ENCODE results near the gene RAB11FIP3. TPM values are rescaled to one million over a fixed set of nuclear protein-coding genes. Genes with fewer than 3 reads are reported as not detected.

Gene RAB11FIP3
- total RNA-seq, 1 experiment from 2014 or later, result 12.8 TPM

DNA sequence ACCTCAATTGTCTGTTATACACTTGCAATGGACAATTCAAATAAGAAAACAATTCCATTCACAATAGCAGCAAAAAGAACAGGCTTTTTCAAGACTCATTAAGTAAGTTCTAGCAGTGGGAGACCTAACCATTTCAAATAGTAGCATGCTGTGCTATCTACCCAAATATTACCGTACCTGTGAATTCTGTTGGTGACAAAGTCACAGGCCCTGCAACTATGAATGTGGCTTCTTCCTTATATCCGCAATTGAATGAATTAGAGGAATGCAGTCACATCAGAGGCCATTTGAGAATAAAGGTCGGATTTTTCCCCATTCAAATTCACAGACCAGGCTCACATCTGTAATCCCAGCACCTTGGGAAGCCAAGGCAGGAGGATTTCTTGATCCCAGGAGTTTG lies 29.2 kb upstream of the RAB11FIP3 start:
- H4K20me1 ChIP-seq (ENCODE audit: insufficient read depth), result no peaks in the 10 kb centered on the region
- RAD21 ChIA-PET (ENCODE audit: low non-redundant PET in 1 of 2, low total read pairs in 2 of 2, uncharacterized antibody in 2 of 2, unreplicated experiment in 2 of 2), result no interaction called here
- TF ChIP-seq SRF (IDR thresholded peaks at IDR 0.05; ENCODE audit: low read depth) (no peak), POLR2AphosphoS5 (IDR thresholded peaks at IDR 0.05; ENCODE audit: low read depth, low read length) (no peak)
- ATAC-seq (no peak), DNase-seq (ENCODE audit: low read depth, low spot score) (no peak)
- H2AFZ ChIP-seq (ENCODE audit: low read depth, low read length, poor library complexity, severe bottlenecking), result no peak overlapping the region
- H3K4me2 ChIP-seq (ENCODE audit: low read length), result peak overlapping the region; percentile 73
- peak overlapping the region; percentile 61 for H3K27ac ChIP-seq (ENCODE audit: low read depth, low read length)
- no peak overlapping the region for H3K4me3 ChIP-seq (replicated peaks in 1 of 2; ENCODE audit: low read depth in 1 of 2, low read length in 2 of 2)
- BruUV-seq (replicated peaks), result no TSS peak
- H3K27me3 ChIP-seq (ENCODE audit: insufficient read depth, low read length), result no peaks in the 10 kb centered on the region
- POLR2A ChIA-PET, result no interaction called here
- H3K79me2 ChIP-seq (ENCODE audit: insufficient read depth, low read length), result no peaks in the 10 kb centered on the region
- intact Hi-C loops (cut with micrococcal nuclease), result loop anchor here (10.0 kb wide), 1 partner anchor 99 kb away; no protein-coding TSS in a partner anchor
- no peaks in the 10 kb centered on the region for H3K36me3 ChIP-seq (ENCODE audit: control insufficient read depth in 1 of 2, insufficient read depth in 2 of 2, low read length in 2 of 2)
- H3K9ac ChIP-seq (ENCODE audit: low read length), result peak overlapping the region; percentile 50; the same call in 1 of the 2 replicates
- CTCF ChIA-PET, result no interaction called here
- no peaks in the 10 kb centered on the region for H3K9me2 ChIP-seq (ENCODE audit: insufficient read depth)
- no peaks in the 10 kb centered on the region; a peak in 1 of 4 replicates for H3K9me3 ChIP-seq (ENCODE audit: control insufficient read depth in 1 of 2, insufficient read depth in 1 of 2, low read depth in 1 of 2, low read length in 2 of 2)
- H3K4me1 ChIP-seq (ENCODE audit: control insufficient read depth in 1 of 2, insufficient read depth in 2 of 2, low read length in 2 of 2), result peaks cover 3 to 22% of the 10 kb centered on the region in 2 experiments; a peak in 2 of 4 replicates

DNA sequence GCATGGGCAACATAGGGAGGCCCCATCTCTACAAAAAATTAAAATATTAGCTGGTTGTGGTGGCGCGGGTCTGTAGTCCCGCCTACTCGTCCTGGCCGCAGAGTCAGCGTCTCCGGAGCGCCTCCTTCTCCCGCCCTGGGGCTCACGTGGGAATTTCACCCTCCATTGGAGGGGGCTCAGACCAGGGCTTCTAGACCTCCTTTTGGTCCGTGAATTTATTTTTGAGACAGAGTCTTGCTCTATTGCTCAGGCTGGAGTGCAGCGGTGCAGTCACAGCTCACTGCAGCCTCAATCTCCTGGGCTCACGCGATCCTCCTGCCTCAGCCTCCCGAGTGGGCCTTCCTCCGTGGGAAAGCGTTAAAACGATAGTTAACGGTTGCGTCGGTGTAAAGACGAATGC lies 28.8 kb upstream of the RAB11FIP3 start:
- H3K9ac ChIP-seq (ENCODE audit: low read length), result peak overlapping the region; percentile 50; the same call in 1 of the 2 replicates
- no peaks in the 10 kb centered on the region for H4K20me1 ChIP-seq (ENCODE audit: insufficient read depth)
- no peaks in the 10 kb centered on the region for H3K27me3 ChIP-seq (ENCODE audit: insufficient read depth, low read length)
- peak overlapping the region; percentile 73 for H3K4me2 ChIP-seq (ENCODE audit: low read length)
- DNase-seq (ENCODE audit: low read depth, low spot score), result no peak
- POLR2A ChIA-PET, result interaction anchor here (0.5 kb wide), 1 partner anchor 14 kb away, joined by 3 read pairs; no protein-coding TSS in a partner anchor
- CTCF ChIA-PET, result no interaction called here
- H3K9me2 ChIP-seq (ENCODE audit: insufficient read depth), result no peaks in the 10 kb centered on the region
- H3K4me1 ChIP-seq (ENCODE audit: control insufficient read depth in 1 of 2, insufficient read depth in 2 of 2, low read length in 2 of 2), result peaks cover 3 to 22% of the 10 kb centered on the region in 2 experiments; a peak in 2 of 4 replicates
- no peak overlapping the region for H2AFZ ChIP-seq (ENCODE audit: low read depth, low read length, poor library complexity, severe bottlenecking)
- TF ChIP-seq POLR2A (IDR thresholded peaks at IDR 0.05; ENCODE audit: borderline replicate concordance, extremely low read depth, insufficient read depth, insufficient read length), result no peak
- TF ChIP-seq, protein P1, sequence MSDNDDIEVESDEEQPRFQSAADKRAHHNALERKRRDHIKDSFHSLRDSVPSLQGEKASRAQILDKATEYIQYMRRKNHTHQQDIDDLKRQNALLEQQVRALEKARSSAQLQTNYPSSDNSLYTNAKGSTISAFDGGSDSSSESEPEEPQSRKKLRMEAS (IDR thresholded peaks at IDR 0.05), result peak; percentile 47; the same call in 1 of the 2 replicates
- TF ChIP-seq, protein P2, sequence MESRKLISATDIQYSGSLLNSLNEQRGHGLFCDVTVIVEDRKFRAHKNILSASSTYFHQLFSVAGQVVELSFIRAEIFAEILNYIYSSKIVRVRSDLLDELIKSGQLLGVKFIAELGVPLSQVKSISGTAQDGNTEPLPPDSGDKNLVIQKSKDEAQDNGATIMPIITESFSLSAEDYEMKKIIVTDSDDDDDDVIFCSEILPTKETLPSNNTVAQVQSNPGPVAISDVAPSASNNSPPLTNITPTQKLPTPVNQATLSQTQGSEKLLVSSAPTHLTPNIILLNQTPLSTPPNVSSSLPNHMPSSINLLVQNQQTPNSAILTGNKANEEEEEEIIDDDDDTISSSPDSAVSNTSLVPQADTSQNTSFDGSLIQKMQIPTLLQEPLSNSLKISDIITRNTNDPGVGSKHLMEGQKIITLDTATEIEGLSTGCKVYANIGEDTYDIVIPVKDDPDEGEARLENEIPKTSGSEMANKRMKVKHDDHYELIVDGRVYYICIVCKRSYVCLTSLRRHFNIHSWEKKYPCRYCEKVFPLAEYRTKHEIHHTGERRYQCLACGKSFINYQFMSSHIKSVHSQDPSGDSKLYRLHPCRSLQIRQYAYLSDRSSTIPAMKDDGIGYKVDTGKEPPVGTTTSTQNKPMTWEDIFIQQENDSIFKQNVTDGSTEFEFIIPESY (IDR thresholded peaks at IDR 0.05; ENCODE audit: extremely low read depth, insufficient replicate concordance, low read length), result no peak
- peak overlapping the region; percentile 61 for H3K27ac ChIP-seq (ENCODE audit: low read depth, low read length)
- no peaks in the 10 kb centered on the region; a peak in 1 of 4 replicates for H3K9me3 ChIP-seq (ENCODE audit: control insufficient read depth in 1 of 2, insufficient read depth in 1 of 2, low read depth in 1 of 2, low read length in 2 of 2)
- peak; percentile 52 for ATAC-seq
- peak overlapping the region; percentile 31 to 47; a peak in 3 of 4 replicates for H3K4me3 ChIP-seq (replicated peaks in 1 of 2; ENCODE audit: low read depth in 1 of 2, low read length in 2 of 2)
- RAD21 ChIA-PET (ENCODE audit: low non-redundant PET in 1 of 2, low total read pairs in 2 of 2, uncharacterized antibody in 2 of 2, unreplicated experiment in 2 of 2), result no interaction called here
- no peaks in the 10 kb centered on the region for H3K36me3 ChIP-seq (ENCODE audit: control insufficient read depth in 1 of 2, insufficient read depth in 2 of 2, low read length in 2 of 2)
- no TSS peak for BruUV-seq (replicated peaks)
- intact Hi-C loops (cut with micrococcal nuclease), result loop anchor here (10.0 kb wide), 1 partner anchor 98 kb away; no protein-coding TSS in a partner anchor
- H3K79me2 ChIP-seq (ENCODE audit: insufficient read depth, low read length), result no peaks in the 10 kb centered on the region
